Measurements from ENCODE around the gene NCLN. TPM values are rescaled to one million over a fixed set of nuclear protein-coding genes. Genes with fewer than 3 reads are reported as not detected.

The NCLN gene
- total and polyA plus RNA-seq, 9 of the 15 experiments (the other 6 are each of a cell fraction or from before 2014, with no cell fraction given), result 3.8 to 126 (median 39.6) TPM

- TF ChIP-seq ADNP (tag; IDR thresholded peaks at IDR 0.05) (0 out of 2 replicates have a peak, but pooled peaks have one; percentile 29), NEUROD1 (IDR thresholded peaks at IDR 0.05; ENCODE audit: borderline replicate concordance, low read depth, low read length, partially characterized antibody) (no peak), ELF2 (CRISPR knock-in tag; IDR thresholded peaks at IDR 0.05) (no peak), U2AF1 (optimal IDR thresholded peaks at IDR 0.05; ENCODE audit: low read depth, low read length) (no peak), PHB (CRISPR knock-in tag; IDR thresholded peaks at IDR 0.05) (no peak), CCNT2 (IDR thresholded peaks at IDR 0.05; ENCODE audit: borderline replicate concordance, extremely low read depth, insufficient read length, low read depth, low read length) (peak; percentile 20), MYC (IDR thresholded peaks at IDR 0.05; ENCODE audit: low read depth, low read length) (no peak), MYC (CRISPR knock-in tag; IDR thresholded peaks at IDR 0.05; ENCODE audit: borderline replicate concordance, low read depth) (no peak), MAZ (CRISPR knock-in tag; conservative IDR thresholded peaks at IDR 0.05 in 1 of 2, IDR thresholded peaks at IDR 0.05 in 1 of 2) (0 out of 4 replicates have a peak, but pooled peaks of 1 of the 2 experiments have one; percentile 32), POLR2G (IDR thresholded peaks at IDR 0.05; ENCODE audit: low read depth, low read length) (0 out of 2 replicates have a peak, but pooled peaks have one; percentile 10), NR2F6 (CRISPR knock-in tag; IDR thresholded peaks at IDR 0.05) (no peak), CTCF (IDR thresholded peaks at IDR 0.05 in 2 of 3, conservative IDR thresholded peaks at IDR 0.05 in 1 of 3; ENCODE audit: insufficient read depth in 2 of 3, low read depth in 1 of 3, low read length in 3 of 3) (peak in 2 of 3 experiments; percentile 57 to 66; a peak in 3 of 6 replicates), MGA (IDR thresholded peaks at IDR 0.05) (no peak)
Measured at GRCh38 chr19:3224346-3225168, 38.8 kb downstream of the NCLN start, which contains the start of gene CELF5 (continued).
